Retina (tissue), 1 donor: Measurements from ENCODE around the gene RNASE7.
"Not testable (repeated sequence)": the region's sequence is repeated elsewhere in the genome, so short reads cannot be mapped to it uniquely, and the experiment has no call there.

Source experiments
- DNase-seq: peaks from one replicate; pipeline ENCODE4 v3.0.0-alpha.2; 2016

The RNASE7 gene

DNA sequence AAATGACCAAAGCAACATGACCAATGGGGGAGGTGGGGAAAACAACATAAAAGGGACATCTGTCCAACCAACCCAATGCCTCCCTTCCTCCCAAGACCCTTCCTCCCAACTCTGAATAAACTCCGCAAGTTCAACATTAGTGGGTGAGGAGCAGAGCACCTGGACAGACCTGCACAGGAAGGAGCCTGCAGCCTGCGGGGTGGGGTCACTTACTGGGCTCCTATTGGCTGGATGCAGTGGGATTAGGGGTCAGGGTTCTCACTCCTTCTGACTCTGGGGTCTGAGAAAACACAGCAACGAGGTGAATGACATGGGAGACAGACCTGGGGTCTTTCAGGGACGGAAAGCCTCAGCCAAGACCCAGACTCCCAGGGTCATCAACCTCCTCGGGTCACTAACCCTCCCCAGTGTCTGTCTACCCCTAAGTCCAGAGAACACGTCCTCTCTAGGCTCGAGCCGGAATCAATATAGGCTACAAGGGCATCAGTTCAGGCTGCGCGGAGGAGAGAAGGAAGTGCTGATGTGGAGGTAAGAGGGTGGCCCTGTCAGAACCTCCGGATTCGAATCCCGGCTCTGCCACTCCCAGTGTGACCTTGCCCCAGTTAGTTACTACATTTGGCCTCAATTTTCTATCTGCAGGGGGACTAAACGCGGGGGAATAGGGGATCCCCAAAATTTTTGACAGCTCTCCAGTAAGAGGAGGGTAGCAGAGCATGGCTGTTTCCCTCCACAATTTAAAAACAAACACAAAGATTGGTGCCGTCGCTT is 18.2 kb upstream of the RNASE7 start:
- DNase-seq, result no peak

DNA sequence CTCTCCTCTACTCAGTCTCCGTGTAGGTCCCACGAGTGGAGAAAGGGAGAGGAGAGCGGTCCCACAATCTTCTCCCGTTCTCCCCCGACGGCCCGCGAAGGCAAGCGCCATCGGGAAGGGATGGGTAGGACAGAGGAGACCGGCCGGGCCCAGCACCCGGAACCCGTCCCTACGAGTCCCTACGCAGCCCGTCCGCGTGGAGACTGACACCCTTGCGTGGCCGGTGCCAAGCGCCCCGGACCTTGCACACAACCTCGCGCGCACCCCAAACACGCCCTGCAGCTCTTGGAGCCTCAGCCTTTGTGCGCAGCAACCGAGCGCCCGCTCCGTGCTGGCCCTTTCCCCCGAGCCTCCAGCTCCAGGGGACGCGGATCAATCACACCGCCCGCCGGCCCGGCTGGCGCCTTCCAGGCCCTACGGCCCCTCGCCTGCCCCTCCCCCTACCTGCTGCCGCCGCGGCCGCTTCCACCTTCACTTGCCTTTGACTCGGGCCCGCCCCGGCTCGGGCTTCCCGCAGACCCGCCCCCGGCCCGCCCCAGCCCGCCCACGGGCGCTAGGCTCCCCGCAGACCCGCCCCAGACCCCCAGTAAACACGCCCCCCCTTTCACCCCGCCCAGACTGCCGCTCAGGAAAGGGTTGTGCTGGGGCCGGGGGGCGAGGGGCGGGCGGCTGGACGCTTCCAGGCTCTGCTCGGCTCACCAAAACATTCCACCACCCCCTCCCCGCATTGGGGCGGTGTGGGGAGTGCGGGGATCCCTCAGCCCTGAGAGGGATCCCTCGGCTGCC is 17.4 kb upstream of the RNASE7 start, which contains the start of gene NDRG2:
Gene NDRG2 (minus strand): TSS at position 477 of the 786 bp plus-strand sequence. CDS start 1,746 bp downstream, outside the sequence.
- peak; percentile 87 for DNase-seq

GRCh38 chr14:21025371-21026273 is 16.5 kb upstream of the RNASE7 start:
- DNase-seq, result peak; percentile 81

DNA sequence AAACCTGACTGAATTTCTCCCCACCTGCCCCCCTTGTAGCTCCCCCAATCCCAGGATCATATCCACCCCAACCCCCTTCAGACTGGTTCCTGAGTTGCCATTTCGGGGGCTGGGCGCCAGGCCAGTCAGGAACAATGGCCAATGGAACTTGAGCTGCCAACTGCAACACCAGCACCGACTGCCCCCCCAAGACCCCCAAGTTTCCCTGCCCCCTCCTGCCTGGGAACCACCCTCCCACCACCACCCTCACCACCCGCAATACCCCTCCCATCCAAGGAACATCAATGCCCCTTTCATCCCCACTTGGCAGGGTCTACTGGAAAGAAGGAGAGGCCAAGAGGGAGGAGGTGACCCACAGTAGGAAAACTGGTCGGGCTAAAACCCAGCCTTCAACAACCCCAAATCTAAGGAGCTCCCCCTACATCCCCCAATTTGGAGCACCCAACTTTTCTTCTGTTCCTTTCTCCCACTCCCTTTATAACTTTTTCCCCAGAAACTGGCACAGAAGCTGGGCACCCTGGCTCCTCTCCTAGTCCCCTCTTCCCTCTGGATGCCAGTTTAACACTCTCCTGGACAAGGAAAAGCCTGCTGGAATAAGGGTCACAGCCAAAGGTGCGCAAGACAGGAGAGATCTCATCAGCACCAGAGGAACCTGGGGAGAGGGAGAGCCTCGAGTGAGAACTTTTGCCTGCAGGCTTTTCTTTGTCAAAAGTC is 15.7 kb upstream of the RNASE7 start:
- DNase-seq, result no peak

DNA sequence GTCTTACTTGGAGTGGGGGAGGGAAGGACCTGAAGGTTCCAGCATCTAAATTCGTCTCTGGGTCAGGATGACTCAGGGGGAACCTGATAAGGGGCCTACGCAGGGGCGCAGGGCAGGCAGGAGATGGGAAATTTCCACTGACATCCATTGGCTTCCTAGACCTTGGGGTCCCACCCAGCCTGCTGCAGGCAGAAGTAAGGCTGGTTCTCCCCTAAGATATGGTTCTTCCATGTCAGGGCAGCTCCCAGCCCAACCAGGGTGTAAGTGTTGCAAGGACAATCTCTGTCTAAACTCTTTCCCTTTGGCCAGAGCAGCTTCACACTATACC is 15.2 kb upstream of the RNASE7 start:
- no peak for DNase-seq

GRCh38 chr14:21029917-21030316 is 12.2 kb upstream of the RNASE7 start, which contains the start of gene TPPP2:
TSS of gene TPPP2 (plus strand) at chr14:21030217. CDS start at chr14:21030582, 365 bp downstream.
- no peak for DNase-seq

- DNase-seq, result no peak
These were observed 11.6 kb upstream of the RNASE7 start for GRCh38 chr14:21030531-21030930.

DNA sequence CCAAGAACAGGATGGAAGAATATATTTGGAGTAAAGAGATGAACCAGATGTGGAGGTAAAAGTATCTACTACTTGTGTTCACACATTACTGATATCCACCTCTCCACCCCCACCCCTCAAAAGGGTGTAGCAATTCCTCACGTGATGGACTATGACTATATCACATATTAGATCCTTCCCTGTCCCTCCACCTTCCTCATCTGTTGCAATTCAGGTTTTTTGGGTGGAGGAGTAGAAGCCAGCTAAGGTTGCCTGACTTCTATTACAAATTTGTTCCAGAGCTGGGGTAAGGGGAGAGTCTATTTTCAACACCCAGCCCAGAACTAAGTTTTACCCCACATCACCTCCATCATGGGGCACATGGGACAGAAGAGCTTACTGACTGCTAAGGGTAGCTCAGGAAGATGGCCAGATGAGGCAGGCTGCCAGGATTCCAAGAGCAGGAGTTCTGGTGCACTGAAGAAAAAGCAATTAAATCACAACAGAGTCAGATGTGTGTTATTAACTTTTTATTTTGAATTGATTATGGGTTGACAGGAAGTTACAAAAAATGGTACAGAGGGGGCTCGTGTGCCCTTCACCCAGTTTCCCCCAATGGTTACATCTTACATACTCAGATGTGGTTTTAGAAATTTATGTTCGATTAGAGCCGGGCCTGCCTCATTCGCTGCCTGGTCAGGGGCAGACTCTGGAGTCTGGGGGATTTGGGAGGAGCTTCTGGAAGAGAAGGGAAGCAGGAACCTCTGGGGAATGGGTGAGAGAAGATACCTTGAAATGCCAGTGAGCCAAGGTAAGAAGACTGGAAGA is 9.6 kb upstream of the RNASE7 start:
- no peak for DNase-seq

- no peak for DNase-seq
These were observed 8.9 kb upstream of the RNASE7 start for GRCh38 chr14:21033133-21033698.

GRCh38 chr14:21034707-21035106 is 7.5 kb upstream of the RNASE7 start, which contains the start of gene RNASE13:
TSS of gene RNASE13 (minus strand) at chr14:21034807. CDS start at chr14:21034288, 519 bp downstream.
- no peak for DNase-seq

DNA sequence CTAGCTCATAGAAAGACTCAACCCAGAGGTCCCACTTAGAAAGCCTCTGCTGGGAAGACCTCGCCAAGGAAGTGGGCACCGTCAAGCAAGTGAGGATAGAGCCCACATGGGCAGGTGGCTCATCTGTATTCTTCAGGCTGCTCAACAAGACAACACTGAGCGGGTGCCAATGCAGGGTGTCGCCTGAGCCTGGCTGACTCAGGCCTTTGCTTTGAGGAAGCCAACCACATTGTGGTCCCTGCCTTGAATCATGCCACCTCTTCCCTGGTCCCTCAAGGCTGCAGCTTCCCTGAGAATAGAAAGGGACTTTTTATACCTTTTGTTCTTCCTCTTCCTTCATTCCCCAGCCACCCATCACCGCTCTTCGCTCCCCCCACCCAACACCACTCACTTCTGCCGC is 5.4 kb upstream of the RNASE7 start:
- DNase-seq, result no peak

GRCh38 chr14:21037156-21037555 is 5.0 kb upstream of the RNASE7 start:
- no peak for DNase-seq

DNA sequence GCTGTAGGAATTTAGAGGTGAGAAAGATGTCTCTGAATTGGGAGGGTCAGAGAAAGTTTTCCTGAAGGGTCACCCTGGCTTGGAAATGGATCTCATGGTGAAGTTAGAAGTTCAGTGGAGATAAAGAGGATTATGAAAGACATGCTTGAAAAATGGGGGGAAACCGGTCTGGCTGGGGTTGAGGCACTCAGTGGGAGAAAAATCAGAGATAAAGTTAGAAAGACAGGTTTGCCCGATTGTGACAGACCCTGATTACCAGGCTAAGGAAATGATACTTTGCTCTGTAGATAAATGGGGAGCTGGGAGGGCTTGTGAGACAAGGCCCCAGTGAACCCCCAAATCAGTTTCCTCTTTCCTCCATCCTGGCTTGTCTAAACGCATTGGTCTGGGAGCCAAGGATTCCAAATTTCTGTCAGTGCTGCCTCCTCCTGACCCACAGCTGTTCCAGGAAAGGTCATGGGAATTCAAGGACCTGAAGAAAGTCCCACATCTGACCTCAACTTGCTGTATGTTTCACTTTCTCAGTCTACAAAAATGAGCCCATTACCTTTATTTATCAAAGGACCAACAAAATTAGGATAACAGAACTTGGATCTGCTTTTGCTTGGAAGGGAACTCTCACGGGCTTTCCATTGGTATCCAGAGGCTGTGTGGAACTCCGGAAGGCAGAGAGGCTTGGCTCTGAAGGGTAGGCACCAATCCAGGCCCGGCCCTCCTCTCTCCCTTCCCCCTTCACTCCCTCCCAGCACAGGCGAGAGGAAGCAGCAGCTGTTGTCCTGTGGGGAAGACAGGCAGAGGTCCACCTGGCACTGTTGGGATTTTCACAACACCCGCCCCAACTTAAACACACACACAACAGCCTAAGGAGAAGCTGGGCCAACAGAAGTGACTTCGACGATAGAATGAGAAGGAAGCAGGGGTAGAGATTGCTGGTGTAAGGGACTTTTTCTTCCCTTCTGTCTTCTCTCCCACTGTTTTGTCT is 3.4 kb upstream of the RNASE7 start:
- DNase-seq, result peak; percentile 58

DNA sequence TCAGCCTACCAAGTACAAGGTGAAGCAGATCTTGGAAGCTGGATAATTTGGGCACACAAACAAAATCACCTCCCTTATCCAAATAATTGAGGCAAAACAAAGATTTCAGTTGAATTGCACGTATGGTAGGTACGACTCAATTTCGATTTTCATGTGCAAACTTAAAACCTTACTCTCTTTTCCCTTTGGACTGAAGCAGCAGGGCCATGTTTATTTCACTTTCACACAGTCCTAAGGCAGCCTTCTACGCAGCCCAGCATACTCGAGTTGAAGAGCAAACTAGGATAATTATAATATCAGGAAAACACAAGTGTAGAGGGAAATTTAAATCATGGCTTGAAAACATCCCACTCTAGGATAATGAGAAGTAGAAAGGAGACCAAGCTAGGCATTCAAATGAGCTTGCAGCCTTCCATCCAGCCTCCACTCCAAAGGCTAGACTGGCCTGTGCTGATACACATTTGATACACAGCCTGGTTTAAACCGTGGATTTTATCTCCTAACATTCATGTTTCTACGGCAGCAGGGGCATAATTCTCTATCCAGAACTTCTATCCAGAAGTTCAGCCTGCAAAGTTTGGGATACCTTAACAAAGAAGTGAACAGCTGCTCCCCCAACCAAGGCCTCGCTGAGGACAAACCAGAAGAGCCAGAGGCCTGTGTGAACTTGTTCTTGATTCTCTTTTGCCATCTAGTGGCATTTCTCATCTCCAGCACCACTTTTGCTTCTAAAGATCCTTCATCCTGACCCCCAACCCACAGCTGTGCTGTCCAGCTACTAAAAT is 2.4 kb upstream of the RNASE7 start:
- peak; percentile 75 for DNase-seq

GRCh38 chr14:21040370-21040925 is 1.7 kb upstream of the RNASE7 start:
- DNase-seq, result no peak

GRCh38 chr14:21040941-21041340 is 1.2 kb upstream of the RNASE7 start:
- not testable (repeated sequence) for DNase-seq

- DNase-seq, result no peak
These were observed 756 bp downstream of the RNASE7 start for GRCh38 chr14:21042918-21043317.

- no peak for DNase-seq
These were observed 1.3 kb downstream of the RNASE7 start for GRCh38 chr14:21043387-21043973.
